GM12865 (cell line): ENCODE data around the gene DGKZ.
A peak's percentile ranks its signal among the peaks of the same experiment; 100 is the strongest.

Experiments
- DNase-seq: peaks from one replicate; pipeline ENCODE4 v3.0.0; 2010; ENCODE audit warnings: low read depth
- H3K4me3 ChIP-seq: 2 replicates; pipeline ENCODE4 v1.5.1; 2011; ENCODE audit warnings: mild to moderate bottlenecking, low read depth, low read length, control low read depth
- TF ChIP-seq, protein P1 (sequence below): IDR thresholded peaks from 2 replicates; pipeline ENCODE4 v1.5.1; 2011; ENCODE audit warnings: low read length, control low read depth, low read depth, inconsistent platforms; ENCODE audit not compliant: insufficient read depth; ENCODE audit errors: missing control alignments

DGKZ gene

DNA sequence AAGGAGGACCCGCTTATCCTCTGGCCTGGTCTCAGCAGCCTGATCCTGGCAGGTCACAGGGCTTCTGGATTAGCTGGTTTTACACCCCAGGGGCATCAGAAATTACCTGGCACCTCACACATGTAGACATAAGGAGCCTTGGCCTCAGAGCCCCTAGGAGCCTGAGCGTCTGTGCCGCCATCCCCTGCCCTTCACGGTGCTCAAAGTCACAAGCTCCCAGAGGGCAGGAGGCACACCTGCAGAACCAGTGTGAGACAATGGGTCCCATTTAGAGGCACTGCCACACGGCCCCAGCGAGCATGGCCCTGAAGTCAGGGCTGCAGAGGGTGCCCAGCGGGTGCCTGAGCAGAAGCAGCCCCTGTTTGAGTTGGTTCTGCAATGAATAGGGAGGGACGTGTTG is 3.9 kb downstream of the DGKZ start:
- TF ChIP-seq, protein P1, sequence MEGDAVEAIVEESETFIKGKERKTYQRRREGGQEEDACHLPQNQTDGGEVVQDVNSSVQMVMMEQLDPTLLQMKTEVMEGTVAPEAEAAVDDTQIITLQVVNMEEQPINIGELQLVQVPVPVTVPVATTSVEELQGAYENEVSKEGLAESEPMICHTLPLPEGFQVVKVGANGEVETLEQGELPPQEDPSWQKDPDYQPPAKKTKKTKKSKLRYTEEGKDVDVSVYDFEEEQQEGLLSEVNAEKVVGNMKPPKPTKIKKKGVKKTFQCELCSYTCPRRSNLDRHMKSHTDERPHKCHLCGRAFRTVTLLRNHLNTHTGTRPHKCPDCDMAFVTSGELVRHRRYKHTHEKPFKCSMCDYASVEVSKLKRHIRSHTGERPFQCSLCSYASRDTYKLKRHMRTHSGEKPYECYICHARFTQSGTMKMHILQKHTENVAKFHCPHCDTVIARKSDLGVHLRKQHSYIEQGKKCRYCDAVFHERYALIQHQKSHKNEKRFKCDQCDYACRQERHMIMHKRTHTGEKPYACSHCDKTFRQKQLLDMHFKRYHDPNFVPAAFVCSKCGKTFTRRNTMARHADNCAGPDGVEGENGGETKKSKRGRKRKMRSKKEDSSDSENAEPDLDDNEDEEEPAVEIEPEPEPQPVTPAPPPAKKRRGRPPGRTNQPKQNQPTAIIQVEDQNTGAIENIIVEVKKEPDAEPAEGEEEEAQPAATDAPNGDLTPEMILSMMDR, result no peak
- no peak for DNase-seq
- H3K4me3 ChIP-seq, result no peak overlapping the region

GRCh38 chr11:46351606-46352005 is 4.3 kb downstream of the DGKZ start:
- TF ChIP-seq, protein P1, result no peak
- DNase-seq, result no peak
- H3K4me3 ChIP-seq, result no peak overlapping the region

- H3K4me3 ChIP-seq, result no peak overlapping the region
- peak; percentile 52 for DNase-seq
- TF ChIP-seq, protein P1, result peak; percentile 79
Measured at GRCh38 chr11:46352063-46352841, 5.0 kb downstream of the DGKZ start.

DNA sequence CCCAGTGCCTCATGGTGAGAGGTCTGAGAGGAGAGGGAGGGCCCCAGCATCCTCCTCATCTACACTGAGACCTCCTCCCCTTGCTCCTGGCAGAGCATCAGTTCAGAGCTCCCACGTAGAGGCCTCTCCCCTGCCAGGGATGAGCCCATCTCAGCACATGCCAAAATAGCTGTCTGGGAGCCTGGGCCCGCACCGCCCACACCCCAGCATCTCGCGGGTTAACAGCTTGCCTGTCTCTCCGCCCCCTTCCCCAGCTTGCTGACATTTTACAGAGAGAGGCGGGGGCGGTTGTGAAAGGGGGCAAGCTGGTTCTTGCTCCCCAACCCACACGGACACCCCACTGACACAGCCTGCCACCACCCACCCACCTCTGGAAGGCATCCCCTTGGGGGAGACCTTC is 6.4 kb downstream of the DGKZ start:
- TF ChIP-seq, protein P1, result no peak
- no peak for DNase-seq
- H3K4me3 ChIP-seq, result no peak overlapping the region

- TF ChIP-seq, protein P1, result no peak
- DNase-seq, result no peak
- H3K4me3 ChIP-seq, result no peak overlapping the region
Measured at GRCh38 chr11:46356924-46357482, 9.7 kb downstream of the DGKZ start.

DNA sequence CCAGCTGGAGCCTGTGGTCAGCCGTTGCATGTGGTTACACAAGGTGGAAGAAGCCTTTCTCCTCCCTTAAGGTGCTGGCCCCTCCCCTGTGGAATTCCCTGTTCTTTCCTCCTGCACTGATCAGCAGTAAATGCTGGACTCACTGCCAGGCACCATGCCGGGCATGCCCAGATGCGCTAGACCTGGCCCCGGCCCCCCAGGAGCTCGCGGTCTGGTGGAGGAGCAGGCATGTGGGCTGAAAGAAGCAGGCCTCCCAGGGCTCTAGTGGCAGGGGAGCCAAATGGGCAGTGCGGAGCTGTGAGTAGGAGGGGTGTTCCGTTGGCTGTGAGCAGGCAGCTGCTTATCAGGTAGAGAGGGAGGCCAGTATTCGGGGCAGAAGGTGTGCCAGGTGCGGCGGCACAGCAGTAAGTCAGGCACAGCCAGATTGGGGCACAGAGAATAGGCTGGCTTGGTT is 10.2 kb downstream of the DGKZ start:
- TF ChIP-seq, protein P1, result no peak
- H3K4me3 ChIP-seq, result no peak overlapping the region
- DNase-seq, result no peak
